ENCODE results near the gene ZNF554.
A peak's percentile ranks its signal among the peaks of the same experiment; 100 is the strongest.
"Not testable (repeated sequence)": the region's sequence is repeated elsewhere in the genome, so short reads cannot be mapped to it uniquely, and the experiment has no call there.

The ZNF554 gene

GRCh38 chr19:2858864-2859263, 39.2 kb downstream of the ZNF554 start:
- Histone ChIP-seq H3K4me1 (ENCODE audit: control insufficient read depth, insufficient read depth, low read length) (no peaks in the 10 kb centered on the region), H3K36me3 (ENCODE audit: control insufficient read depth, insufficient read depth, low read length) (peaks cover 6% of the 10 kb centered on the region), H3K9ac (ENCODE audit: low read depth, low read length) (no peak overlapping the region), H3K9me3 (ENCODE audit: control insufficient read depth, insufficient read depth, low read length) (peaks cover 63% of the 10 kb centered on the region), H3K27ac (ENCODE audit: low read depth, low read length) (no peak overlapping the region), H3K27me3 (ENCODE audit: control insufficient read depth, insufficient read depth, low read length) (no peaks in the 10 kb centered on the region), H3K4me3 (ENCODE audit: low read depth, low read length) (no peak overlapping the region)

GRCh38 chr19:2863816-2864215, 44.1 kb downstream of the ZNF554 start:
- no peaks in the 10 kb centered on the region for H3K36me3 ChIP-seq (ENCODE audit: control insufficient read depth, insufficient read depth, low read length)
- H3K9ac ChIP-seq (ENCODE audit: low read depth, low read length): no peak overlapping the region
- H3K27ac ChIP-seq (ENCODE audit: low read depth, low read length): no peak overlapping the region
- no peaks in the 10 kb centered on the region for H3K27me3 ChIP-seq (ENCODE audit: control insufficient read depth, insufficient read depth, low read length)
- no peak overlapping the region for H3K4me3 ChIP-seq (ENCODE audit: low read depth, low read length)
- H3K9me3 ChIP-seq (ENCODE audit: control insufficient read depth, insufficient read depth, low read length): peaks cover 49% of the 10 kb centered on the region
- H3K4me1 ChIP-seq (ENCODE audit: control insufficient read depth, insufficient read depth, low read length): no peaks in the 10 kb centered on the region

GRCh38 chr19:2865334-2866100, 45.8 kb downstream of the ZNF554 start:
- no peaks in the 10 kb centered on the region for H3K4me1 ChIP-seq (ENCODE audit: control insufficient read depth, insufficient read depth, low read length)
- H3K36me3 ChIP-seq (ENCODE audit: control insufficient read depth, insufficient read depth, low read length): no peaks in the 10 kb centered on the region
- no peak overlapping the region for H3K4me3 ChIP-seq (ENCODE audit: low read depth, low read length)
- peaks cover 49% of the 10 kb centered on the region for H3K9me3 ChIP-seq (ENCODE audit: control insufficient read depth, insufficient read depth, low read length)
- no peak overlapping the region for H3K9ac ChIP-seq (ENCODE audit: low read depth, low read length)
- no peak overlapping the region for H3K27ac ChIP-seq (ENCODE audit: low read depth, low read length)
- no peaks in the 10 kb centered on the region for H3K27me3 ChIP-seq (ENCODE audit: control insufficient read depth, insufficient read depth, low read length)

GRCh38 chr19:2866495-2867024, 46.9 kb downstream of the ZNF554 start:
- H3K4me3 ChIP-seq (ENCODE audit: low read depth, low read length): no peak overlapping the region
- H3K27me3 ChIP-seq (ENCODE audit: control insufficient read depth, insufficient read depth, low read length): no peaks in the 10 kb centered on the region
- no peak overlapping the region for H3K27ac ChIP-seq (ENCODE audit: low read depth, low read length)
- H3K9ac ChIP-seq (ENCODE audit: low read depth, low read length): no peak overlapping the region
- no peaks in the 10 kb centered on the region for H3K36me3 ChIP-seq (ENCODE audit: control insufficient read depth, insufficient read depth, low read length)
- H3K4me1 ChIP-seq (ENCODE audit: control insufficient read depth, insufficient read depth, low read length): no peaks in the 10 kb centered on the region
- peaks cover 50% of the 10 kb centered on the region for H3K9me3 ChIP-seq (ENCODE audit: control insufficient read depth, insufficient read depth, low read length)

- H3K4me3 ChIP-seq (ENCODE audit: low read depth, low read length): no peak within 1 kb of the TSS
- H3K27me3 ChIP-seq (ENCODE audit: control insufficient read depth, insufficient read depth, low read length): no peaks in the 10 kb centered on the region
- H3K9me3 ChIP-seq (ENCODE audit: control insufficient read depth, insufficient read depth, low read length): peaks cover 53% of the 10 kb centered on the region
- H3K9ac ChIP-seq (ENCODE audit: low read depth, low read length): no peak within 1 kb of the TSS
- H3K36me3 ChIP-seq (ENCODE audit: control insufficient read depth, insufficient read depth, low read length): no peaks in the 10 kb centered on the region
- H3K4me1 ChIP-seq (ENCODE audit: control insufficient read depth, insufficient read depth, low read length): no peaks in the 10 kb centered on the region
- H3K27ac ChIP-seq (ENCODE audit: low read depth, low read length): no peak within 1 kb of the TSS
These were observed 47.6 kb downstream of the ZNF554 start, which contains the start of gene ZNF556 for GRCh38 chr19:2867025-2867991. Gene ZNF556 (plus strand): TSS chr19:2867335. CDS start chr19:2867422, 87 bp downstream.

GRCh38 chr19:2869618-2870017, 50.0 kb downstream of the ZNF554 start:
- no peak overlapping the region for H3K27ac ChIP-seq (ENCODE audit: low read depth, low read length)
- H3K27me3 ChIP-seq (ENCODE audit: control insufficient read depth, insufficient read depth, low read length): no peaks in the 10 kb centered on the region
- H3K36me3 ChIP-seq (ENCODE audit: control insufficient read depth, insufficient read depth, low read length): no peaks in the 10 kb centered on the region
- no peaks in the 10 kb centered on the region for H3K4me1 ChIP-seq (ENCODE audit: control insufficient read depth, insufficient read depth, low read length)
- H3K9me3 ChIP-seq (ENCODE audit: control insufficient read depth, insufficient read depth, low read length): peaks cover 50% of the 10 kb centered on the region
- H3K9ac ChIP-seq (ENCODE audit: low read depth, low read length): no peak overlapping the region
- no peak overlapping the region for H3K4me3 ChIP-seq (ENCODE audit: low read depth, low read length)

GRCh38 chr19:2872175-2872574, 52.5 kb downstream of the ZNF554 start:
- H3K9ac ChIP-seq (ENCODE audit: low read depth, low read length); H3K4me3 ChIP-seq (ENCODE audit: low read depth, low read length); H3K27ac ChIP-seq (ENCODE audit: low read depth, low read length); H3K27me3 ChIP-seq (ENCODE audit: control insufficient read depth, insufficient read depth, low read length); H3K4me1 ChIP-seq (ENCODE audit: control insufficient read depth, insufficient read depth, low read length); H3K36me3 ChIP-seq (ENCODE audit: control insufficient read depth, insufficient read depth, low read length): not testable (repeated sequence)
- peaks cover 51% of the 10 kb centered on the region for H3K9me3 ChIP-seq (ENCODE audit: control insufficient read depth, insufficient read depth, low read length)

- Histone ChIP-seq H3K9ac (ENCODE audit: low read depth, low read length) (no peak overlapping the region), H3K27me3 (ENCODE audit: control insufficient read depth, insufficient read depth, low read length) (no peaks in the 10 kb centered on the region), H3K4me3 (ENCODE audit: low read depth, low read length) (peak overlapping the region; percentile 13; the same call in 1 of the 2 replicates), H3K4me1 (ENCODE audit: control insufficient read depth, insufficient read depth, low read length) (no peaks in the 10 kb centered on the region), H3K27ac (ENCODE audit: low read depth, low read length) (no peak overlapping the region), H3K9me3 (ENCODE audit: control insufficient read depth, insufficient read depth, low read length) (peaks cover 48% of the 10 kb centered on the region), H3K36me3 (ENCODE audit: control insufficient read depth, insufficient read depth, low read length) (no peaks in the 10 kb centered on the region)
These were observed 58.0 kb downstream of the ZNF554 start for GRCh38 chr19:2877398-2878331.

- no peaks in the 10 kb centered on the region for H3K36me3 ChIP-seq (ENCODE audit: control insufficient read depth, insufficient read depth, low read length)
- H3K4me3 ChIP-seq (ENCODE audit: low read depth, low read length): no peak overlapping the region
- H3K9ac ChIP-seq (ENCODE audit: low read depth, low read length): no peak overlapping the region
- peaks cover 23% of the 10 kb centered on the region; the same call in 1 of the 2 replicates for H3K9me3 ChIP-seq (ENCODE audit: control insufficient read depth, insufficient read depth, low read length)
- H3K27me3 ChIP-seq (ENCODE audit: control insufficient read depth, insufficient read depth, low read length): no peaks in the 10 kb centered on the region
- H3K27ac ChIP-seq (ENCODE audit: low read depth, low read length): no peak overlapping the region
- H3K4me1 ChIP-seq (ENCODE audit: control insufficient read depth, insufficient read depth, low read length): 0 out of 2 replicates have a peak, but pooled peaks cover 3% of the 10 kb centered on the region
These were observed 64.2 kb downstream of the ZNF554 start for GRCh38 chr19:2883686-2884439.
